GM19238 (cell line): ENCODE measurements around the gene CTNNBL1.
"Not testable (repeated sequence)": the region's sequence is repeated elsewhere in the genome, so short reads cannot be mapped to it uniquely, and the experiment has no call there.

Experiments used
- DNase-seq: peaks from one replicate; pipeline ENCODE4 v3.0.0; 2011; ENCODE audit warnings: low spot score; ENCODE audit not compliant: insufficient read length

The CTNNBL1 gene

DNA sequence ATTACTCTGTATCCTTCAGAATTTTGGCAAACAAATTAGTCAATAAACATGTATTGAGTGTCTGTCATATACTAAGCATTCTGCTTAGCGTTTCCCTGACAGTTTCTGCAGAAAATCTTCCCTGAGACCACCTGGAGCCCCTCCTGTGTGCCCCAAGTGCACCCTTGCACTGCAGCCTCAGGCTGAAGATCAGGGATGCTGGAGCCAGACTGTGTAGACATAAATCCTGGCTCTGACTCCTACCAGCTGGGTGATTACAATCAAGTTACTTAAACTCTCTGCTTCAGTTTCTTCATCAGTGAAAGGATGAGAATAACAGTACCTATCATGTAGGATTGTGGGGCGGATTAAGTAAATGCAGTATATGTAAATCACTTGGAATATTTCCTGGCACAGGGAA is 155.7 kb downstream of the CTNNBL1 start:
- no peak for DNase-seq

- DNase-seq = no peak
Measured at GRCh38 chr20:37850036-37850592, 156.3 kb downstream of the CTNNBL1 start.

- no peak for DNase-seq
Measured at GRCh38 chr20:37850724-37851355, 157.0 kb downstream of the CTNNBL1 start.

GRCh38 chr20:37852666-37853065 is 158.8 kb downstream of the CTNNBL1 start:
- no peak for DNase-seq

GRCh38 chr20:37853823-37854375 is 160.1 kb downstream of the CTNNBL1 start:
- DNase-seq = peak; percentile 27

DNA sequence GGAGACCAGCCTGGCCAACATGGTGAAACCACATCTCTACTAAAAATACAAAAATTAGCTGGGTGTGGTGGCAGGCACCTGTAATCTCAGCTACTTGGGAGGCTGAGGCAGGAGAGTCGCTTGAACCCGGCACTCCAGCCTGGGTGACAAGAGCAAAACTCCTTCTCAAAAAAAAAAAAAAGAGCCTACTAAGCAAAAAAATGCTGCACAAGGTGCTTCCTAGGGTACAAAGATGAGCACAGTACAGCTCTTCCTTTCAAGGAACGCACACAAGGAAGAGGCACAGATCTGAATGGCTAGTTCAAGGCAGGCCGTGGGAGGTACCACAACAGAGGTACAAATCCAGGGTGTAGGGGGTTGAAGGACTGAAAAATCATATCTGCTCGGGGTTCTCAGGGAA is 162.2 kb downstream of the CTNNBL1 start:
- not testable (repeated sequence) for DNase-seq

- no peak for DNase-seq
Measured at GRCh38 chr20:37856932-37857660, 163.3 kb downstream of the CTNNBL1 start.

DNA sequence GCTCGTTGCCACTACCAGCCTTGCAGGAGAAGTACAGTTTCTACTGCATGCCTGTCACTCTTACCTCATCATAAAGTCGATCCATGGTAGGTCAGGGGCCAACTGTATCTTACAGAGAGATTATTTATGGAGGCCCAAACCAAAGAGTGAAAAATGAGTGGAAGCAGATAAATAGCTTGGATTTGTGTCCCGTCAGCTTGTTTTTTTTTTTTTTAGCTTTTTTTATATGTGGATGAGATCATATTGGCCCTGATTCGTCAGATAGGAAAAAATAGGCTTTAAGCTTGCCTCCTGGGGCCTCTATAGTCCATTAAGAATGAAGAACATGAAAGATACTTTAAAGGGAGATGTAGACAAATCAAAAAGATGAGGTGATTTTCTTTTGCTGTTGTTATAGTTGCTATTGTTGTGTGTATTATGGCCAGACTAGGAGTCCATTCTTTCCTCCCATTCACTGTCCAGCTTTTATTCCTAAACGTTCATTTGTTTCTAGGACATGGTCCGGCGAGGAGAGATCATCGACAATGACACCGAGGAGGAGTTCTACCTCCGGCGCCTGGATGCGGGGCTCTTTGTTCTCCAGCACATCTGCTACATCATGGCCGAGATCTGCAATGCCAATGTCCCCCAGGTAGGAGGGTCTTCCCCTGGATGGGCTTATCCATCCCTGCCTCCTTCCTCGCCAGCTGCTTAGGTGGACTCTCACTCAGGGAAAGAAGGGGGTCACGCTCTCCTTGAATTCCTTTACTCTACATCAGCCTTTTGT is 165.8 kb downstream of the CTNNBL1 start:
- DNase-seq = no peak

DNA sequence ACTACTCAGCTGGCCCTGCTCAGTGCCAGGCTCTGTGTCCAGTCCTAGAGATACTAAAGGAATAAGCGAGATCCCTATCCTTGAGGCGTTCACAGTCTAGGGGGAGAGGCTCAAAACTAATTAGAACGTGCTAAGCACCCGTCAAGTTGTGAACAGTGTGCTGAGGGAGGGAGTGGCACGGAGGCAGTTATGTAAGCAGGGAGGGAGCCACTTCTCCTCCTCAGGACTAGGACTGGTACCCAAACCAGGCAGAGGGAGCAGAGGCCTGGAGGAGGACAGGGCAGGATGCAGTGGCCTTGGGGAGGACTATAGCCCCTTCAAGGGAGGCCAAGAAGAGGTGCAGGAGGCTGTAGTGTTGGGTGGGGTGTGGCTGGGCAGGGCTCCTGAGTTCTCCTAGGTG is 169.5 kb downstream of the CTNNBL1 start:
- no peak for DNase-seq

GRCh38 chr20:37864298-37864697 is 170.5 kb downstream of the CTNNBL1 start:
- no peak for DNase-seq

GRCh38 chr20:37866051-37866450 is 172.2 kb downstream of the CTNNBL1 start:
- DNase-seq = no peak

GRCh38 chr20:37867289-37868195 is 173.7 kb downstream of the CTNNBL1 start:
- no peak for DNase-seq

- no peak for DNase-seq
Measured at GRCh38 chr20:37868851-37869333, 175.1 kb downstream of the CTNNBL1 start.

- DNase-seq = no peak
Measured at GRCh38 chr20:37869334-37869861, 175.6 kb downstream of the CTNNBL1 start.

DNA sequence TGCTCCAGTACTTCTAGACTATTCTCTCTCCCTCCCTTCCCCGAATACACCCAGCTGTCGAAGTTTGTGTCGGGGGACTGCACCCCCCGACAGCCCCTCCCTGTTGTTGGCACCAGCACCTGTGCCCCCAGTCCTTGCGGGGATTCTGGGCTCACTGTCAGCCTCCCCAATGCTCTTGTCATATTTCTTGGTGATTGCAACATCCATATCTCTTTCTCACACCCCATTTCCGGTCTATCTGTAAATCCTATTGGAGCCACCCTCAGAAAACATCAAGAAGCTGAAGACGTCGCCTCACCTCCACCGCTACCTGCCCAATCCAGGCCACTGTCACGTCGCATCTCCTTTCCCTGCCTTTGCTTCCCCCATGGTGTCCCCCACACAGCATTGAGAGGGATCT is 176.5 kb downstream of the CTNNBL1 start:
- no peak for DNase-seq

- no peak for DNase-seq
Measured at GRCh38 chr20:37871751-37872150, 177.9 kb downstream of the CTNNBL1 start.

DNA sequence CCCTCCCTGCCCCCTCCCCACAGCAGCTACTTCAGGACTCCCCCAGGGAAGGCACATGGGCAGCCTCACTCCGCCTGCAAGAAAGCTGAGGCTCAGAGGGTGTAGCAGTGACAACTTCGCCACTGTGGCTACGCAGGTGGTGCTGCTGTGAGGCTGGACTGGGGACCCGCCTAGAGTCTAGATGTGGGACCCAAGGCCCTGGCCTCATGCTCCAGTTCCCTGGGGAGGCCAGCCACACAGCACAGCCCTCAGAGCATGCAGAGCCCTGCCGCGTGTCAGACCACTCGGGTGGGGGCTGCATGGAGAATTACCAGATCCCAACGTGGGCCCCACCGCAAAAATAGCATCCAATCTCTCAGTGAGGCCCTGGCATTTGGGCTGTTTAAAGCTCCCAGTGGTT is 178.3 kb downstream of the CTNNBL1 start:
- DNase-seq = no peak

- DNase-seq = no peak
Measured at GRCh38 chr20:37873884-37874283, 180.1 kb downstream of the CTNNBL1 start.

GRCh38 chr20:37875460-37876175 is 181.8 kb downstream of the CTNNBL1 start:
- DNase-seq = no peak

GRCh38 chr20:37876863-37877262 is 183.0 kb downstream of the CTNNBL1 start:
- DNase-seq = no peak
